GM23338 (cell line): ENCODE data around the gene DNAH17.

Experiments used
- CREB1 ChIP-seq: fragments of 250-450 bp; sonication (Bioruptor Pico); IDR thresholded peaks from 2 replicates; pipeline ENCODE4 v1.5.0; 2020; ENCODE audit warnings: low read depth, mild to moderate bottlenecking, moderate library complexity
- EZH2 ChIP-seq: fragments of 200-600 bp; sonication (generic); IDR thresholded peaks from one replicate; pipeline ENCODE4 v1.8.0; 2017; ENCODE audit warnings: antibody characterized with exemption, mild to moderate bottlenecking, low read depth; ENCODE audit not compliant: unreplicated experiment
- EZH2phosphoT487 ChIP-seq: fragments of 200-600 bp; sonication (generic); IDR thresholded peaks from one replicate; pipeline ENCODE4 v1.8.1; 2018; ENCODE audit warnings: antibody characterized with exemption; ENCODE audit not compliant: unreplicated experiment
- JUNB ChIP-seq: IDR thresholded peaks from one replicate; pipeline ENCODE4 v1.6.1; 2016; ENCODE audit warnings: antibody characterized with exemption; ENCODE audit not compliant: unreplicated experiment
- POLR2AphosphoS5 ChIP-seq: IDR thresholded peaks from 2 replicates; pipeline ENCODE4 v1.6.1; 2016; ENCODE audit warnings: antibody characterized with exemption, low read depth
- ZNF114 ChIP-seq: fragments of 250-450 bp; sonication (Bioruptor Pico); IDR thresholded peaks from 2 replicates; pipeline ENCODE4 v1.5.0; 2020; ENCODE audit warnings: mild to moderate bottlenecking, moderate library complexity
- TF ChIP-seq, protein P1 (sequence below), 2 experiments: fragments of 200-600 bp in 1 of 2; sonication (generic) in 1 of 2; conservative IDR thresholded peaks; 2 replicates each; pipeline versions ENCODE4 v1.5.1 to v1.6.1; 2016 to 2017; ENCODE audit warnings: antibody characterized with exemption in 2 of 2, low read depth in 2 of 2, mild to moderate bottlenecking in 2 of 2, moderate library complexity in 1 of 2
- TF ChIP-seq, protein P2 (sequence below): IDR thresholded peaks from one replicate; pipeline ENCODE4 v1.6.1; 2018; ENCODE audit warnings: antibody characterized with exemption; ENCODE audit not compliant: unreplicated experiment
- TF ChIP-seq, protein P3 (sequence below): IDR thresholded peaks from 2 replicates; pipeline ENCODE4 v1.6.1; 2016; ENCODE audit warnings: antibody characterized with exemption
- TF ChIP-seq, protein P4 (sequence below): fragments of 250-450 bp; sonication (Bioruptor Pico); IDR thresholded peaks from 2 replicates; pipeline ENCODE4 v1.5.0; 2020; ENCODE audit warnings: mild to moderate bottlenecking, moderate library complexity

DNA sequence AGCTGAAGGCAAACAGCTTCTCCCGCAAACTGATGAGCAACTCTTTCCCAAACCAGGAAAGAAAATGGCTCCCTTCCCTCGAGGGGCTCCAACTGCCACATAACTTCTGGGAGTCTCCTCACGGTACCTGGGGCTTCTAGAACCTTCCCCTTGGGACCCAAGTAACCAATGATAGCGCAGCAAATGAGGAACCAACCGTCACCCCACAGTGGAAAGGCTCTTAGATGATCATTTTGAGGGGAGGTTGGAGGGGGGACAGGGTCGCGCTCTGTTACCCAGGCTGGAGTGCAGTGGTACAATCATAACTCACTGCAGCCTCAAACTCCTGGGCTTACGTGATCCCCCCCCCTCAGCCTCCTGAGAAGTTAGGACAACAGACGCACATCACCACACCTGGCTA, at the start of gene DNAH17:
- TF ChIP-seq, protein P1, sequence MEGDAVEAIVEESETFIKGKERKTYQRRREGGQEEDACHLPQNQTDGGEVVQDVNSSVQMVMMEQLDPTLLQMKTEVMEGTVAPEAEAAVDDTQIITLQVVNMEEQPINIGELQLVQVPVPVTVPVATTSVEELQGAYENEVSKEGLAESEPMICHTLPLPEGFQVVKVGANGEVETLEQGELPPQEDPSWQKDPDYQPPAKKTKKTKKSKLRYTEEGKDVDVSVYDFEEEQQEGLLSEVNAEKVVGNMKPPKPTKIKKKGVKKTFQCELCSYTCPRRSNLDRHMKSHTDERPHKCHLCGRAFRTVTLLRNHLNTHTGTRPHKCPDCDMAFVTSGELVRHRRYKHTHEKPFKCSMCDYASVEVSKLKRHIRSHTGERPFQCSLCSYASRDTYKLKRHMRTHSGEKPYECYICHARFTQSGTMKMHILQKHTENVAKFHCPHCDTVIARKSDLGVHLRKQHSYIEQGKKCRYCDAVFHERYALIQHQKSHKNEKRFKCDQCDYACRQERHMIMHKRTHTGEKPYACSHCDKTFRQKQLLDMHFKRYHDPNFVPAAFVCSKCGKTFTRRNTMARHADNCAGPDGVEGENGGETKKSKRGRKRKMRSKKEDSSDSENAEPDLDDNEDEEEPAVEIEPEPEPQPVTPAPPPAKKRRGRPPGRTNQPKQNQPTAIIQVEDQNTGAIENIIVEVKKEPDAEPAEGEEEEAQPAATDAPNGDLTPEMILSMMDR (conservative IDR thresholded peaks at IDR 0.05; ENCODE audit: low read depth in 2 of 2), result no peak
- TF ChIP-seq POLR2AphosphoS5 (no peak), EZH2 (no peak), JUNB (no peak), EZH2phosphoT487 (no peak), ZNF114 (no peak), CREB1 (no peak)
- TF ChIP-seq, protein P2, sequence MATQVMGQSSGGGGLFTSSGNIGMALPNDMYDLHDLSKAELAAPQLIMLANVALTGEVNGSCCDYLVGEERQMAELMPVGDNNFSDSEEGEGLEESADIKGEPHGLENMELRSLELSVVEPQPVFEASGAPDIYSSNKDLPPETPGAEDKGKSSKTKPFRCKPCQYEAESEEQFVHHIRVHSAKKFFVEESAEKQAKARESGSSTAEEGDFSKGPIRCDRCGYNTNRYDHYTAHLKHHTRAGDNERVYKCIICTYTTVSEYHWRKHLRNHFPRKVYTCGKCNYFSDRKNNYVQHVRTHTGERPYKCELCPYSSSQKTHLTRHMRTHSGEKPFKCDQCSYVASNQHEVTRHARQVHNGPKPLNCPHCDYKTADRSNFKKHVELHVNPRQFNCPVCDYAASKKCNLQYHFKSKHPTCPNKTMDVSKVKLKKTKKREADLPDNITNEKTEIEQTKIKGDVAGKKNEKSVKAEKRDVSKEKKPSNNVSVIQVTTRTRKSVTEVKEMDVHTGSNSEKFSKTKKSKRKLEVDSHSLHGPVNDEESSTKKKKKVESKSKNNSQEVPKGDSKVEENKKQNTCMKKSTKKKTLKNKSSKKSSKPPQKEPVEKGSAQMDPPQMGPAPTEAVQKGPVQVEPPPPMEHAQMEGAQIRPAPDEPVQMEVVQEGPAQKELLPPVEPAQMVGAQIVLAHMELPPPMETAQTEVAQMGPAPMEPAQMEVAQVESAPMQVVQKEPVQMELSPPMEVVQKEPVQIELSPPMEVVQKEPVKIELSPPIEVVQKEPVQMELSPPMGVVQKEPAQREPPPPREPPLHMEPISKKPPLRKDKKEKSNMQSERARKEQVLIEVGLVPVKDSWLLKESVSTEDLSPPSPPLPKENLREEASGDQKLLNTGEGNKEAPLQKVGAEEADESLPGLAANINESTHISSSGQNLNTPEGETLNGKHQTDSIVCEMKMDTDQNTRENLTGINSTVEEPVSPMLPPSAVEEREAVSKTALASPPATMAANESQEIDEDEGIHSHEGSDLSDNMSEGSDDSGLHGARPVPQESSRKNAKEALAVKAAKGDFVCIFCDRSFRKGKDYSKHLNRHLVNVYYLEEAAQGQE, result no peak
- TF ChIP-seq, protein P3, sequence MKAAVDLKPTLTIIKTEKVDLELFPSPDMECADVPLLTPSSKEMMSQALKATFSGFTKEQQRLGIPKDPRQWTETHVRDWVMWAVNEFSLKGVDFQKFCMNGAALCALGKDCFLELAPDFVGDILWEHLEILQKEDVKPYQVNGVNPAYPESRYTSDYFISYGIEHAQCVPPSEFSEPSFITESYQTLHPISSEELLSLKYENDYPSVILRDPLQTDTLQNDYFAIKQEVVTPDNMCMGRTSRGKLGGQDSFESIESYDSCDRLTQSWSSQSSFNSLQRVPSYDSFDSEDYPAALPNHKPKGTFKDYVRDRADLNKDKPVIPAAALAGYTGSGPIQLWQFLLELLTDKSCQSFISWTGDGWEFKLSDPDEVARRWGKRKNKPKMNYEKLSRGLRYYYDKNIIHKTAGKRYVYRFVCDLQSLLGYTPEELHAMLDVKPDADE, result no peak
- TF ChIP-seq, protein P4, sequence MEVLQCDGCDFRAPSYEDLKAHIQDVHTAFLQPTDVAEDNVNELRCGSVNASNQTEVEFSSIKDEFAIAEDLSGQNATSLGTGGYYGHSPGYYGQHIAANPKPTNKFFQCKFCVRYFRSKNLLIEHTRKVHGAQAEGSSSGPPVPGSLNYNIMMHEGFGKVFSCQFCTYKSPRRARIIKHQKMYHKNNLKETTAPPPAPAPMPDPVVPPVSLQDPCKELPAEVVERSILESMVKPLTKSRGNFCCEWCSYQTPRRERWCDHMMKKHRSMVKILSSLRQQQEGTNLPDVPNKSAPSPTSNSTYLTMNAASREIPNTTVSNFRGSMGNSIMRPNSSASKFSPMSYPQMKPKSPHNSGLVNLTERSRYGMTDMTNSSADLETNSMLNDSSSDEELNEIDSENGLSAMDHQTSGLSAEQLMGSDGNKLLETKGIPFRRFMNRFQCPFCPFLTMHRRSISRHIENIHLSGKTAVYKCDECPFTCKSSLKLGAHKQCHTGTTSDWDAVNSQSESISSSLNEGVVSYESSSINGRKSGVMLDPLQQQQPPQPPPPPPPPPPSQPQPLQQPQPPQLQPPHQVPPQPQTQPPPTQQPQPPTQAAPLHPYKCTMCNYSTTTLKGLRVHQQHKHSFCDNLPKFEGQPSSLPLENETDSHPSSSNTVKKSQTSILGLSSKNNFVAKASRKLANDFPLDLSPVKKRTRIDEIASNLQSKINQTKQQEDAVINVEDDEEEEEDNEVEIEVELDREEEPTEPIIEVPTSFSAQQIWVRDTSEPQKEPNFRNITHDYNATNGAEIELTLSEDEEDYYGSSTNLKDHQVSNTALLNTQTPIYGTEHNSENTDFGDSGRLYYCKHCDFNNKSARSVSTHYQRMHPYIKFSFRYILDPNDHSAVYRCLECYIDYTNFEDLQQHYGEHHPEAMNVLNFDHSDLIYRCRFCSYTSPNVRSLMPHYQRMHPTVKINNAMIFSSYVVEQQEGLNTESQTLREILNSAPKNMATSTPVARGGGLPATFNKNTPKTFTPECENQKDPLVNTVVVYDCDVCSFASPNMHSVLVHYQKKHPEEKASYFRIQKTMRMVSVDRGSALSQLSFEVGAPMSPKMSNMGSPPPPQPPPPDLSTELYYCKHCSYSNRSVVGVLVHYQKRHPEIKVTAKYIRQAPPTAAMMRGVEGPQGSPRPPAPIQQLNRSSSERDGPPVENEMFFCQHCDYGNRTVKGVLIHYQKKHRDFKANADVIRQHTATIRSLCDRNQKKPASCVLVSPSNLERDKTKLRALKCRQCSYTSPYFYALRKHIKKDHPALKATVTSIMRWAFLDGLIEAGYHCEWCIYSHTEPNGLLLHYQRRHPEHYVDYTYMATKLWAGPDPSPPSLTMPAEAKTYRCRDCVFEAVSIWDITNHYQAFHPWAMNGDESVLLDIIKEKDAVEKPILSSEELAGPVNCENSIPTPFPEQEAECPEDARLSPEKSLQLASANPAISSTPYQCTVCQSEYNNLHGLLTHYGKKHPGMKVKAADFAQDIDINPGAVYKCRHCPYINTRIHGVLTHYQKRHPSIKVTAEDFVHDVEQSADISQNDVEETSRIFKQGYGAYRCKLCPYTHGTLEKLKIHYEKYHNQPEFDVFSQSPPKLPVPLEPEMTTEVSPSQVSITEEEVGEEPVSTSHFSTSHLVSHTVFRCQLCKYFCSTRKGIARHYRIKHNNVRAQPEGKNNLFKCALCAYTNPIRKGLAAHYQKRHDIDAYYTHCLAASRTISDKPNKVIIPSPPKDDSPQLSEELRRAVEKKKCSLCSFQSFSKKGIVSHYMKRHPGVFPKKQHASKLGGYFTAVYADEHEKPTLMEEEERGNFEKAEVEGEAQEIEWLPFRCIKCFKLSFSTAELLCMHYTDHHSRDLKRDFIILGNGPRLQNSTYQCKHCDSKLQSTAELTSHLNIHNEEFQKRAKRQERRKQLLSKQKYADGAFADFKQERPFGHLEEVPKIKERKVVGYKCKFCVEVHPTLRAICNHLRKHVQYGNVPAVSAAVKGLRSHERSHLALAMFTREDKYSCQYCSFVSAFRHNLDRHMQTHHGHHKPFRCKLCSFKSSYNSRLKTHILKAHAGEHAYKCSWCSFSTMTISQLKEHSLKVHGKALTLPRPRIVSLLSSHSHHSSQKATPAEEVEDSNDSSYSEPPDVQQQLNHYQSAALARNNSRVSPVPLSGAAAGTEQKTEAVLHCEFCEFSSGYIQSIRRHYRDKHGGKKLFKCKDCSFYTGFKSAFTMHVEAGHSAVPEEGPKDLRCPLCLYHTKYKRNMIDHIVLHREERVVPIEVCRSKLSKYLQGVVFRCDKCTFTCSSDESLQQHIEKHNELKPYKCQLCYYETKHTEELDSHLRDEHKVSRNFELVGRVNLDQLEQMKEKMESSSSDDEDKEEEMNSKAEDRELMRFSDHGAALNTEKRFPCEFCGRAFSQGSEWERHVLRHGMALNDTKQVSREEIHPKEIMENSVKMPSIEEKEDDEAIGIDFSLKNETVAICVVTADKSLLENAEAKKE (CRISPR knock-in tag), result no peak
